Measurements from ENCODE around the gene PLCD1.
"Not testable (repeated sequence)": the region's sequence is repeated elsewhere in the genome, so short reads cannot be mapped to it uniquely, and the experiment has no call there.

Gene PLCD1

GRCh38 chr3:38059148-38059547 lies 29.7 kb upstream of the PLCD1 start:
- no peak for TF ChIP-seq CTCF (IDR thresholded peaks at IDR 0.05; ENCODE audit: low read depth, low read length)
- H3K4me3 ChIP-seq (replicated peaks in 1 of 2; ENCODE audit: low read depth in 2 of 2, low read length in 2 of 2): no peak overlapping the region
- DNase-seq (ENCODE audit: low read depth in 2 of 2): no peak

- TF ChIP-seq CTCF (IDR thresholded peaks at IDR 0.05; ENCODE audit: low read depth, low read length): no peak
- no peak overlapping the region for H3K4me3 ChIP-seq (replicated peaks in 1 of 2; ENCODE audit: low read depth in 2 of 2, low read length in 2 of 2)
- DNase-seq (ENCODE audit: low read depth in 2 of 2): no peak
These were observed 25.1 kb upstream of the PLCD1 start for GRCh38 chr3:38054499-38055001.

- not testable (repeated sequence) for DNase-seq (ENCODE audit: low read depth in 2 of 2); H3K4me3 ChIP-seq (replicated peaks in 1 of 2; ENCODE audit: low read depth in 2 of 2, low read length in 2 of 2)
These were observed 24.5 kb upstream of the PLCD1 start for GRCh38 chr3:38053813-38054498.

- not testable (repeated sequence) for H3K4me3 ChIP-seq (replicated peaks in 1 of 2; ENCODE audit: low read depth in 2 of 2, low read length in 2 of 2)
These were observed 23.8 kb upstream of the PLCD1 start for GRCh38 chr3:38053286-38053685.

GRCh38 chr3:38051131-38051530 lies 21.7 kb upstream of the PLCD1 start:
- H3K4me3 ChIP-seq (replicated peaks in 1 of 2; ENCODE audit: low read depth in 2 of 2, low read length in 2 of 2): no peak overlapping the region
- DNase-seq (ENCODE audit: low read depth in 2 of 2): no peak
- no peak for TF ChIP-seq CTCF (IDR thresholded peaks at IDR 0.05; ENCODE audit: low read depth, low read length)

More at GRCh38 chr3:38053286-38053685, 23.8 kb upstream of the PLCD1 start:
- DNase-seq (ENCODE audit: low read depth in 2 of 2): not testable (repeated sequence)

- TF ChIP-seq CTCF (IDR thresholded peaks at IDR 0.05; ENCODE audit: low read depth, low read length): no peak
- DNase-seq (ENCODE audit: low read depth in 2 of 2): peak in 1 of 2 donors; percentile 38
- H3K4me3 ChIP-seq (replicated peaks in 1 of 2; ENCODE audit: low read depth in 2 of 2, low read length in 2 of 2): no peak overlapping the region
These were observed 20.1 kb upstream of the PLCD1 start for GRCh38 chr3:38049358-38050126.

- H3K4me3 ChIP-seq (replicated peaks in 1 of 2; ENCODE audit: low read depth in 2 of 2, low read length in 2 of 2): no peak overlapping the region
- TF ChIP-seq CTCF (IDR thresholded peaks at IDR 0.05; ENCODE audit: low read depth, low read length): no peak
- no peak for DNase-seq (ENCODE audit: low read depth in 2 of 2)
These were observed 18.5 kb upstream of the PLCD1 start for GRCh38 chr3:38047896-38048295.
